Measurements from ENCODE around the gene XPC.

The XPC gene

GRCh38 chr3:14206548-14207177 lies 28.3 kb upstream of the XPC start:
- no peak for DNase-seq

GRCh38 chr3:14204515-14205284 lies 26.3 kb upstream of the XPC start:
- DNase-seq: no peak

DNA sequence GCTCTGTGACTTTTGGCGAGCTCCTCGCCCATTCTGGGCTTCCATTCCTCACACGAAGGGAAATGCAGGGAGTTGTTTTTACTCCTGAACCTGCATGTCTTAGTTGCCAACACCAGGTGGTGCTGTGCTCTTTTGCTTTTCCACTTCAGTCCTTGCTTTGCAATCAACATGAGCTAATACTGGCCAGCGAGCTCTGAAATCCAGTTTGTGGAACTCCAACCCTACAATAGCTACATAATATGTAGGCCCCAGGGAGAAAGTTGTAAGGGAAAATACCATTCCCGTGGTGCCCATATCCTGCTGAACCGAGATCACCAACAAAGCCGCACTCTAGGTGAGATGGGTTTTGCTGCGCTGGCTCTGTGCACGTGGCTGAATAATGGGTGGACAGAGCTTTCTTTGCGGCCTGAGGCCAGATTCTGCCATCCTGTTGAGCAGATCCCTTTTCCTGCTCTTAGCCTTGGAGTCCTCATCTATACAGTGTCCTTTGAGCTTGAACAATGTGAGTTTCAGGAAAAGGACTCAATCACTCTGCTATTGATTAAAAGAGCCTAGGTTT lies 25.2 kb upstream of the XPC start:
- no peak for DNase-seq

GRCh38 chr3:14202874-14203520 lies 24.6 kb upstream of the XPC start:
- DNase-seq: no peak

DNA sequence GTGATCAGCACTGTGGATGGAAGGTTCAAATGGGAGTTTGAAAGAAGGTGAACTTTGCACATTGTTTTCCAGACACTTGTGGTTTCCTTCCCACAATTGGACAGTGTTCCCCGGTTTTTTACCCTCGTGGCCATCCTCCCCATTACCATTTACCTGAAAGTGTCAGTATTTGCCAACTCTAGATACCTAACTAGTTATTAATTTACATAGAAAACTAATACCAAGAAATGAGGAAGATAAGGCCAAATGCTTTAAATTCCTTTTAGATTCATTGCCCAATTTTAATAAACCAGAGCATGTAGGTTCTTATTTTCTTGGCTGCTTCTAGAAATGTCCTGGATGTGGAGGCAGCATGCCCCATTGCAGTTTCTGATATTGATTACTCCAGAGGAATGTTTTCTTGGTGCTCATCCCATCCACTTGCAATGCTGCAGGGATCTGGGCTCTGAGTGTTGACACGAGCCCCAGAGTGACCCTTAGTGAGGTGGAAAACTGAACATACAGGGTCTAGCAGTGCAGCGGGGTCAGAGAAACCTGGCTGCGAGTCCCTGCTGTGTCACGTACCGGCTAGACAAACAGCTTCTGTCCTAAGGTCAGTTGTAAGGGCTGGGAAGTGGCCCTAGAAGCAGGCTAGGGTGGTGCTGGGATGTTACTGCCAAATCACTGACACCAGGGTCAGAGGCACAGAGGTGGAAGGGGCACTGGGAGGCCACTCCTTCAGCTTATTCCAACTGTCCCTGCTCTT lies 23.7 kb upstream of the XPC start:
- DNase-seq: no peak

DNA sequence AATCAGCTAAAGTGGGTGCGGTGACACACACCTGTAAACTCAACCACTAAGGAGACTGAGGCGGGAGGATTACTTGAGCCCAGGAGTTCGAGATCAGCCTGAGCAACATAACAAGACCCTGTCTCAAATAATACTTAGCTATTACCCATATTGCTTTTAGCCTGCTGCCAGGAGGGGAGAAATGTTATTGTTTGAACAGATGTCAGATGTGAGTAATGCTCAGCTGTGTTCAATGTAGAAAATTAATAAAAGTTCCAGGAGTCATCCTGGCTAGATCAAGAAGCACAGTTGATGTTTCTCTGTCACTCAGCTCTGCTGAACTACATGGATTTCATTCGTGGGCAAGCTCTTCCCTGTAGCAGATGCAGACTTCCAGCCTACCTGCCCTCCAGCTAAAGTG lies 22.4 kb upstream of the XPC start:
- no peak for DNase-seq

DNA sequence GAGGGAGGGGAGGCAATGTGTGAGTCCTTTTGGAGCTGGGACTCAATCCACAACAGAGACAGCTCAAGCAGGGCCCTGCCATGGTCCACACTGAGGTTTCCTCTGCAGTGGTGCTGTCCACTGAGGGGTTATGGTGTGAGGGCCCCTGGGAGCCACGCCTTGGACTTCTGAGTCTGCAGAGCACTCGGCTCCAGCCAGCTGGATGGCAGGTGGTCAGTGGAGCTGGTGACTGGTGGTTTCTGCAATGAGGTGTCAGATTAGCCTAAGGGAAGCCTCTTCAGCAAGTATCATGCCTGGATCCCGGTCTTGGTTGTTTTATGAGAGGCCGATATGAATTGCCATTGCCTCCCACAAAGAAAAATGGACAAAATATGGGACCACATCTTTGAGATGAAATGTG lies 21.9 kb upstream of the XPC start:
- no peak for DNase-seq

- DNase-seq: no peak
Measured at GRCh38 chr3:14199641-14200040, 21.2 kb upstream of the XPC start.

GRCh38 chr3:14194865-14195264 lies 16.5 kb upstream of the XPC start:
- no peak for DNase-seq

DNA sequence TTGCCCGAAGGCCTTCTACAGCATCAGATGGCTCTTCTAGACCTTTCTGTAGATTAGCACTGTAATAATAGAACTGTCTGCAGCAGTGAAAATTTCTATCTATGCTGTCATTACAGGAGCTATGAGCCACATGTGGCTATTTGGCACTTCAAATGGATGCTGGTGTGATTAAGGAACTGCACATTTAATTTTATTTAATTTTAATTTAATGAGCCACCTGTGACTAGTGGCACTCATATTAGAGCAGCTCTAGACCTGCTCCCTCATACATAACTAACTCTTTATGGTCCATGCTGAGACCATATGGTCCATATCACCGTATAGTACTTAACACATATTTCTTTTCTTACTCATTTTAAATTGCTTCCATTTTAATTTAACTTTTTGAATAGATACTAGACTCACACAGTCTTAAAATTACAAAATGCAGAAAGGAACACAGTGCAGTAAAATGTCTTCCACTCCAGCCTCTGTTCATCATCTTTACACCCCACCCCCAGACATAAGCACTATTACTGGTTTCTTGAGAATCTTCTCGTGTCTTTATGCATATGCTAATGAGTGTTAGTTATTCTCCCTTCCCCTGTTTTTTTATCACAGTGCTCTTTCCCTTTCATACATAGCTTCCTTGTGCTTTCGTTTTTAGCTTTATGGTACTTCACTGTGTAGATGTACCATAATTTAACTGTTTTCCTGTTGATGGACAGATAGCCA lies 9.8 kb upstream of the XPC start:
- DNase-seq: no peak

DNA sequence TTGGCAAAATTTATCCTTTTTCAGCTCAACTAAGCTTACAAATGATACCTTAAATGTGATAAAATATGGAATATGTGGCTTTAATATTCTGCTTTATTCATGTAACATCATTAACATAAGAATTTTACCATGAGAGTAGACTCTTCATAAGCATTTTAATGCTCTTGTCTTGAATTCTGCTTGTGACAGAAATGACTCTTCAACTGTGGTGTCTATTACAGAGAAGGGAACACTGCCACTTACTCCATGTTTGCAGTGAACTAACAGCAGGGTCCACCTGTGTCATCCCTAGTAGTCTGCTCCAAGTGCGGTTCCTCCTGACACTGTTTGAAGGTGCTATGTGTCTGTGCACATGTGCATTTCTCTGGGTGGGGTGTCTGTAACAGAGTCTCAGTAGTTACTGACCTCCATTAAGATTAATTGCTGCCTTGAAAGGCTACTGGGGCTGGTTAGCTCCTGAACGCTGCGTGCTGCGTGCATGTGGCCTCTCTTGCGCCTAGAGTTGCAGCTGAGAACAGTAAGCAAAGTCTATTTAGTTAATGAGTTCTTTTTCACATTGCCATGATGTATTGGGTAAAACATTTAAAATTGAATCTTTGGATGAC lies 8.6 kb upstream of the XPC start:
- DNase-seq: no peak

- DNase-seq: no peak
Measured at GRCh38 chr3:14183015-14183577, 4.7 kb upstream of the XPC start.

GRCh38 chr3:14181253-14181652 lies 2.9 kb upstream of the XPC start:
- no peak for DNase-seq

- no peak for DNase-seq
Measured at GRCh38 chr3:14179795-14180194, 1.4 kb upstream of the XPC start.

- no peak for DNase-seq
Measured at GRCh38 chr3:14179114-14179465, 689 bp upstream of the XPC start.

- no peak for DNase-seq
Measured at GRCh38 chr3:14177580-14178246, 688 bp downstream of the XPC start.

GRCh38 chr3:14175383-14176037 lies 2.9 kb downstream of the XPC start:
- no peak for DNase-seq

DNA sequence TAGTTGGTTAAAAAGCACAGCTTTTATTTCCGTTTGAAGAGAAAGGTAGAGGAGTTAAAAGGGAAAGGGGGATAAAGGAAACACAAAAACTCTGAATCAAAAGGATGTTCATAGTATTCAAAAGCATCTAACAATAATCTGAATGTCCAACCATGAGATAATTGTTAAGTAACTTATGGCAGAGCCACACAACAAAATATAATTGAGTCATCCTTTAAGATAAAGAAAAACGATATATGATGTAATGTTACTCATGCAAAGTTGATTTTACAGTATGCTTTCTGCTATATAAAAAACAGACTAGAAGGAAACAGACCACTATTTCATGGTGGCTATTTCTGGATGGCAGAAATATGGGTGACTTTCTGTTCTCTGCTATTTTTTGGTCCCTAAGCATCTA lies 3.9 kb downstream of the XPC start:
- DNase-seq: no peak

GRCh38 chr3:14172496-14172895 lies 5.9 kb downstream of the XPC start:
- DNase-seq: no peak

- no peak for DNase-seq
Measured at GRCh38 chr3:14170531-14171159, 7.8 kb downstream of the XPC start.
